ENCODE measurements around the gene ANKLE2. TPM values are rescaled to one million over a fixed set of nuclear protein-coding genes. Genes with fewer than 3 reads are reported as not detected.

The ANKLE2 gene
- polyA plus RNA-seq, 2 of the 4 experiments (the other 2 are of a cell fraction) = 70.7 to 103 TPM

- ChIA-PET POLR2A (no interaction called here), CTCF (interaction anchor here (0.9 to 1.5 kb wide), 2 partner anchors 28 to 141 kb away, joined by 3 to 4 read pairs; no protein-coding TSS in a partner anchor)
- H3K4me1 ChIP-seq = no peaks in the 10 kb centered on the region
- no peak overlapping the region for H3K4me3 ChIP-seq
- FAIRE-seq (no peak), DNase-seq (ENCODE audit: low read depth in 1 of 2, low spot score in 1 of 2) (no peak), ATAC-seq (no peak)
- no peak overlapping the region for H3K4me2 ChIP-seq
- WGBS (ENCODE audit: missing lambda C conversion rate) = 91% methylated on average over 7 of the region's 7 CpGs
- TF ChIP-seq NR3C1 (IDR thresholded peaks at IDR 0.05) (no peak), RNF2 (IDR thresholded peaks at IDR 0.05; ENCODE audit: borderline replicate concordance, low read depth) (no peak), GATA3 (IDR thresholded peaks at IDR 0.05; ENCODE audit: borderline replicate concordance) (no peak), RARB (CRISPR knock-in tag; IDR thresholded peaks at IDR 0.05) (no peak), MYC (IDR thresholded peaks at IDR 0.05; ENCODE audit: borderline replicate concordance, low read length) (no peak), EHF (CRISPR knock-in tag; IDR thresholded peaks at IDR 0.05) (no peak), ZFP36 (IDR thresholded peaks at IDR 0.05; ENCODE audit: borderline replicate concordance, partially characterized antibody) (no peak), CHD4 (IDR thresholded peaks at IDR 0.05; ENCODE audit: borderline replicate concordance) (no peak), BHLHE40 (IDR thresholded peaks at IDR 0.05; ENCODE audit: low read depth, low read length) (no peak), E2F6 (IDR thresholded peaks at IDR 0.05; ENCODE audit: borderline replicate concordance, low read depth) (no peak), HOXB5 (CRISPR knock-in tag; IDR thresholded peaks at IDR 0.05) (no peak), KDM5A (IDR thresholded peaks at IDR 0.05) (no peak), NFE2L2 (conservative IDR thresholded peaks at IDR 0.05; ENCODE audit: low read length) (no peak), POLR2AphosphoS2 (conservative IDR thresholded peaks at IDR 0.05; ENCODE audit: low read length) (no peak), MAZ (IDR thresholded peaks at IDR 0.05; ENCODE audit: borderline replicate concordance, low read depth, low read length) (no peak), PHF8 (IDR thresholded peaks at IDR 0.05; ENCODE audit: borderline replicate concordance, low read depth) (no peak), ELK1 (IDR thresholded peaks at IDR 0.05; ENCODE audit: low read depth, low read length) (no peak), CBX8 (IDR thresholded peaks at IDR 0.05) (no peak)
- TF ChIP-seq, protein P1, sequence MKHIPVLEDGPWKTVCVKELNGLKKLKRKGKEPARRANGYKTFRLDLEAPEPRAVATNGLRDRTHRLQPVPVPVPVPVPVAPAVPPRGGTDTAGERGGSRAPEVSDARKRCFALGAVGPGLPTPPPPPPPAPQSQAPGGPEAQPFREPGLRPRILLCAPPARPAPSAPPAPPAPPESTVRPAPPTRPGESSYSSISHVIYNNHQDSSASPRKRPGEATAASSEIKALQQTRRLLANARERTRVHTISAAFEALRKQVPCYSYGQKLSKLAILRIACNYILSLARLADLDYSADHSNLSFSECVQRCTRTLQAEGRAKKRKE (CRISPR knock-in tag; IDR thresholded peaks at IDR 0.05; ENCODE audit: low read depth) = no peak
- TF ChIP-seq, protein P2, sequence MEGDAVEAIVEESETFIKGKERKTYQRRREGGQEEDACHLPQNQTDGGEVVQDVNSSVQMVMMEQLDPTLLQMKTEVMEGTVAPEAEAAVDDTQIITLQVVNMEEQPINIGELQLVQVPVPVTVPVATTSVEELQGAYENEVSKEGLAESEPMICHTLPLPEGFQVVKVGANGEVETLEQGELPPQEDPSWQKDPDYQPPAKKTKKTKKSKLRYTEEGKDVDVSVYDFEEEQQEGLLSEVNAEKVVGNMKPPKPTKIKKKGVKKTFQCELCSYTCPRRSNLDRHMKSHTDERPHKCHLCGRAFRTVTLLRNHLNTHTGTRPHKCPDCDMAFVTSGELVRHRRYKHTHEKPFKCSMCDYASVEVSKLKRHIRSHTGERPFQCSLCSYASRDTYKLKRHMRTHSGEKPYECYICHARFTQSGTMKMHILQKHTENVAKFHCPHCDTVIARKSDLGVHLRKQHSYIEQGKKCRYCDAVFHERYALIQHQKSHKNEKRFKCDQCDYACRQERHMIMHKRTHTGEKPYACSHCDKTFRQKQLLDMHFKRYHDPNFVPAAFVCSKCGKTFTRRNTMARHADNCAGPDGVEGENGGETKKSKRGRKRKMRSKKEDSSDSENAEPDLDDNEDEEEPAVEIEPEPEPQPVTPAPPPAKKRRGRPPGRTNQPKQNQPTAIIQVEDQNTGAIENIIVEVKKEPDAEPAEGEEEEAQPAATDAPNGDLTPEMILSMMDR (IDR thresholded peaks at IDR 0.05) = no peak
- no peaks in the 10 kb centered on the region for H3K9me3 ChIP-seq
- no peak overlapping the region for H3K27ac ChIP-seq
Measured at GRCh38 chr12:132728502-132728901, 33.1 kb downstream of the ANKLE2 start.

DNA sequence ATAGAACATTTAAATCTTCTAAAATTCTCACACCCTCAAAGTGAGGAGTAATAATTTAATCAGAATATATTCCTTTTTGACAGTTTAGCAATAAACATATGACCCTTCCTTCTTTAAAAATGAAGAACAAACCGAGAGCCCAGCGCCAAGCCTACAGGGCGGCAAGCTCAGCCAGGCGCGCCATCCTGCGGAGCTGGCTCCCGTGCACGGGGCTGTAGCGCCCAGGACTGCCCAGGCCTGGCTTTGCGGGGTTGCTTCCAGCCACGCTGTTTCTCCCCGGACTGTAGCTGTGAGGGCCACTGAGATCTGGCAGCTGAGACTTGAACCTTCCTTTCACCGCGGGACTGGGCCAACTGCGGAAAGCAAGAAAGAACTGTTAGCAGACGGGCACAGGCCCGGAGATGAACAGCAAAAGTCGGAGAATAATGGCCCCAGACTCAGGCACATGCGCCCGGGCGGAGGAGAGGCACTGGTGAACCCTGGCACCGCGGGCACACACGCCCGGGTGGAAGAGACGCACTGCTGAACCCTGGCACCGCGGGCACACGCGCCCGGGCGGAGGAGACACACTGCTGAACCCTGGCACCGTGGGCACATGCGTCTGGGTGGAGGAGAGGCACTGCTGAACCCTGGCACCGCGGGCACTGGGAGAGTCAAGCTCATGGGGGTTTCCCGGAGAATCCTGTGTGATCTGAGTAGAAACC lies 34.4 kb downstream of the ANKLE2 start:
- CTCF ChIA-PET = interaction anchor here (1.5 kb wide), 1 partner anchor 29 kb away, joined by 4 read pairs; no protein-coding TSS in a partner anchor
- FAIRE-seq (no peak), ATAC-seq (peak in 1 of 2 experiments; percentile 6; a peak in 2 of 6 replicates), DNase-seq (ENCODE audit: low read depth in 1 of 2, low spot score in 1 of 2) (no peak)
- Histone ChIP-seq H3K4me3 (no peak overlapping the region), H3K27ac (no peak overlapping the region), H3K4me2 (no peak overlapping the region), H3K4me1 (no peaks in the 10 kb centered on the region), H3K9me3 (no peaks in the 10 kb centered on the region)
- POLR2A ChIA-PET = no interaction called here
- 94% methylated on average over 37 of the region's 37 CpGs for WGBS (ENCODE audit: missing lambda C conversion rate)
- no peak for TF ChIP-seq SREBF2 (IDR thresholded peaks at IDR 0.05)
- TF ChIP-seq, protein P3, sequence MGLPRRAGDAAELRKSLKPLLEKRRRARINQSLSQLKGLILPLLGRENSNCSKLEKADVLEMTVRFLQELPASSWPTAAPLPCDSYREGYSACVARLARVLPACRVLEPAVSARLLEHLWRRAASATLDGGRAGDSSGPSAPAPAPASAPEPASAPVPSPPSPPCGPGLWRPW (IDR thresholded peaks at IDR 0.05) = no peak
- no peak for TF ChIP-seq ZC3H11A (IDR thresholded peaks at IDR 0.05)
- TF ChIP-seq JUNB (IDR thresholded peaks at IDR 0.05) = no peak
- no peak for TF ChIP-seq CEBPB (IDR thresholded peaks at IDR 0.05)
- TF ChIP-seq, protein P4, sequence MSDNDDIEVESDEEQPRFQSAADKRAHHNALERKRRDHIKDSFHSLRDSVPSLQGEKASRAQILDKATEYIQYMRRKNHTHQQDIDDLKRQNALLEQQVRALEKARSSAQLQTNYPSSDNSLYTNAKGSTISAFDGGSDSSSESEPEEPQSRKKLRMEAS (IDR thresholded peaks at IDR 0.05) = no peak
- TF ChIP-seq POLR2AphosphoS2 (conservative IDR thresholded peaks at IDR 0.05; ENCODE audit: low read length) = no peak
- TF ChIP-seq E2F6 (IDR thresholded peaks at IDR 0.05; ENCODE audit: borderline replicate concordance, low read depth) = no peak
- no peak for TF ChIP-seq CBX2 (IDR thresholded peaks at IDR 0.05; ENCODE audit: borderline replicate concordance, low read depth)

Measured in A549 (cell line).